H9 (cell line): ENCODE results near the gene ASTN2. TPM values are rescaled to one million over a fixed set of nuclear protein-coding genes. Genes with fewer than 3 reads are reported as not detected.

Source experiments
- DNase-seq: peaks from one replicate; pipeline ENCODE4 v3.0.0-alpha.2; 2017
- H2AFZ ChIP-seq: one replicate; pipeline ENCODE4 v1.6.1; 2013; ENCODE audit warnings: mild to moderate bottlenecking, low read length, control low read depth, moderate library complexity
- H2AK5ac ChIP-seq: 2 replicates; pipeline ENCODE4 v1.6.1; 2013; ENCODE audit warnings: low read length, control low read depth, mixed read lengths; ENCODE audit not compliant: insufficient read length
- H2BK120ac ChIP-seq: one replicate; pipeline ENCODE4 v1.6.1; 2013; ENCODE audit warnings: low read depth, mild to moderate bottlenecking, low read length, control low read depth, inconsistent platforms; ENCODE audit not compliant: poor library complexity, severe bottlenecking
- H2BK12ac ChIP-seq: 2 replicates; pipeline ENCODE4 v1.6.1; 2013; ENCODE audit warnings: low read length, control low read depth, mixed read lengths, low read depth; ENCODE audit not compliant: insufficient read length
- H2BK15ac ChIP-seq: 2 replicates; pipeline ENCODE4 v1.6.1; 2013; ENCODE audit warnings: low read depth, low read length, control low read depth
- H2BK20ac ChIP-seq: one replicate; pipeline ENCODE4 v1.6.1; 2013; ENCODE audit warnings: low read depth, mild to moderate bottlenecking, low read length, control low read depth, inconsistent platforms; ENCODE audit not compliant: poor library complexity, severe bottlenecking
- H2BK5ac ChIP-seq: 2 replicates; pipeline ENCODE4 v1.6.1; 2013; ENCODE audit warnings: low read length, control low read depth, mixed read lengths; ENCODE audit not compliant: insufficient read length
- H3K14ac ChIP-seq: 2 replicates; pipeline ENCODE4 v1.6.1; 2013; ENCODE audit warnings: low read length, control low read depth; ENCODE audit not compliant: insufficient read depth
- H3K18ac ChIP-seq: 2 replicates; pipeline ENCODE4 v1.6.1; 2013; ENCODE audit warnings: low read depth, mild to moderate bottlenecking, mixed read lengths, low read length, control low read depth; ENCODE audit not compliant: insufficient read length
- H3K23ac ChIP-seq: 2 replicates; pipeline ENCODE4 v1.6.1; 2013; ENCODE audit warnings: low read length, control low read depth, mixed read lengths, low read depth; ENCODE audit not compliant: insufficient read length
- H3K23me2 ChIP-seq: 2 replicates; pipeline ENCODE4 v1.6.1; 2013; ENCODE audit warnings: low read depth, mild to moderate bottlenecking, mixed read lengths, low read length, control low read depth; ENCODE audit not compliant: insufficient read length, poor library complexity, severe bottlenecking
- H3K27ac ChIP-seq: 2 replicates; pipeline ENCODE4 v1.5.1; 2013; ENCODE audit warnings: low read length, control low read depth, mixed read lengths, low read depth; ENCODE audit not compliant: insufficient read length
- H3K27me3 ChIP-seq: 2 replicates; pipeline ENCODE4 v1.6.1; 2013; ENCODE audit warnings: low read length, control low read depth, inconsistent platforms; ENCODE audit not compliant: insufficient read depth
- H3K4ac ChIP-seq: 2 replicates; pipeline ENCODE4 v1.6.1; 2013; ENCODE audit warnings: low read depth, mild to moderate bottlenecking, control low read depth, inconsistent platforms, low read length, moderate library complexity
- H3K4me1 ChIP-seq: 2 replicates; pipeline ENCODE4 v1.6.1; 2013; ENCODE audit warnings: low read length, control low read depth, inconsistent platforms; ENCODE audit not compliant: insufficient read depth
- H3K4me2 ChIP-seq: 2 replicates; pipeline ENCODE4 v1.6.1; 2013; ENCODE audit warnings: low read length, control low read depth, mixed read lengths; ENCODE audit not compliant: insufficient read length, insufficient read depth
- H3K56ac ChIP-seq: 2 replicates; pipeline ENCODE4 v1.6.1; 2013; ENCODE audit warnings: low read depth, mild to moderate bottlenecking, mixed read lengths, low read length, control low read depth; ENCODE audit not compliant: insufficient read length
- H3K79me1 ChIP-seq: 2 replicates; pipeline ENCODE4 v1.6.1; 2013; ENCODE audit warnings: low read depth, mild to moderate bottlenecking, moderate library complexity, low read length, control low read depth, inconsistent platforms; ENCODE audit not compliant: insufficient read depth, poor library complexity, severe bottlenecking
- H3K79me2 ChIP-seq: 2 replicates; pipeline ENCODE4 v1.6.1; 2013; ENCODE audit warnings: low read length, control low read depth, inconsistent platforms; ENCODE audit not compliant: insufficient read depth
- H3K9ac ChIP-seq: 2 replicates; pipeline ENCODE4 v1.6.1; 2013; ENCODE audit warnings: low read length, control low read depth, mixed read lengths; ENCODE audit not compliant: insufficient read length; ENCODE audit errors: extremely low read depth
- H3K9me3 ChIP-seq: one replicate; pipeline ENCODE4 v1.6.1; 2013; ENCODE audit warnings: low read depth, low read length, inconsistent platforms; ENCODE audit not compliant: control insufficient read depth
- H3T11ph ChIP-seq: one replicate; pipeline ENCODE4 v1.6.1; 2013; ENCODE audit warnings: mild to moderate bottlenecking, low read length, control low read depth, inconsistent platforms
- H4K20me1 ChIP-seq: one replicate; pipeline ENCODE4 v1.6.1; 2013; ENCODE audit not compliant: control insufficient read depth, insufficient read length, insufficient read depth
- H4K5ac ChIP-seq: 2 replicates; pipeline ENCODE4 v1.6.1; 2013; ENCODE audit warnings: low read depth, mild to moderate bottlenecking, mixed read lengths, low read length, control low read depth; ENCODE audit not compliant: insufficient read length
- H4K8ac ChIP-seq: replicated peaks from 2 replicates; pipeline ENCODE4 v1.6.1; 2013; ENCODE audit warnings: low read length, control low read depth, mixed read lengths, low read depth; ENCODE audit not compliant: insufficient read length
- H4K91ac ChIP-seq: 2 replicates; pipeline ENCODE4 v1.6.1; 2013; ENCODE audit warnings: low read depth, mild to moderate bottlenecking, moderate library complexity, mixed read lengths, low read length, control low read depth; ENCODE audit not compliant: insufficient read length
- H3K27ac Mint-ChIP-seq, 3 experiments: 2 replicates in 2 of 3; 3 replicates in 1 of 3; pipeline ENCODE4 v1.8.0; 2020 to 2021; ENCODE audit warnings: mixed read lengths in 3 of 3, mild to moderate bottlenecking in 1 of 3, moderate library complexity in 1 of 3
- H3K27me3 Mint-ChIP-seq: 2 replicates; pipeline ENCODE4 v1.8.0; 2021; ENCODE audit warnings: low read depth, mild to moderate bottlenecking, moderate library complexity, mixed read lengths
- H3K36me3 Mint-ChIP-seq, 3 experiments: 2 replicates in 2 of 3; 3 replicates in 1 of 3; pipeline ENCODE4 v1.8.0; 2020 to 2021; ENCODE audit warnings: low read depth in 3 of 3, mixed read lengths in 3 of 3; ENCODE audit not compliant: insufficient read depth in 1 of 3
- H3K4me1 Mint-ChIP-seq, 2 experiments: 2 replicates each; pipeline ENCODE4 v1.8.0; 2020; ENCODE audit warnings: mixed read lengths in 2 of 2
- H3K4me3 Mint-ChIP-seq, 2 experiments: 2 replicates in 1 of 2; 3 replicates in 1 of 2; pipeline ENCODE4 v1.8.0; 2020 to 2021; ENCODE audit warnings: mild to moderate bottlenecking in 2 of 2, mixed read lengths in 2 of 2, moderate library complexity in 1 of 2
- H3K9me3 Mint-ChIP-seq, 2 experiments: 2 replicates in 1 of 2; 3 replicates in 1 of 2; pipeline ENCODE4 v1.8.0; 2020; ENCODE audit warnings: mild to moderate bottlenecking in 2 of 2, mixed read lengths in 2 of 2, moderate library complexity in 1 of 2
- CTCF ChIP-seq: fragments of 200-600 bp; sonication (generic); conservative IDR thresholded peaks from 3 replicates; pipeline ENCODE4 v1.8.0; 2021; ENCODE audit warnings: antibody characterized with exemption, mild to moderate bottlenecking
- WGBS: extraction: QIAGEN DNeasy Blood & Tissue Kit; methylation state at CpG from one replicate; pipeline ENCODE4 v1.1.7; 2013; ENCODE audit warnings: missing lambda C conversion rate, low lambda C conversion rate, mixed read lengths; ENCODE audit not compliant: insufficient read length; ENCODE audit errors: extremely low coverage; 5-methylcytosine and 5-hydroxymethylcytosine counted together
- total RNA-seq: library from RNA; stranded (reverse); gene quantifications from 2 replicates; pipeline ENCODE4 v1.2.1, GENCODE V29; 2021

Gene ASTN2
- total RNA-seq, 1 experiment from 2014 or later = 9.7 TPM

- no CpG with 5 or more reads among the region's 2 CpGs for WGBS
- no peaks in the 10 kb centered on the region for H3K36me3 Mint-ChIP-seq
- H3K9me3 Mint-ChIP-seq = no peaks in the 10 kb centered on the region
- Histone ChIP-seq H2BK5ac (no peak overlapping the region), H3K18ac (no peak overlapping the region), H3K23me2 (no peaks in the 10 kb centered on the region), H4K8ac (no peak overlapping the region), H3K4me1 (no peaks in the 10 kb centered on the region), H4K20me1 (no peaks in the 10 kb centered on the region), H3K23ac (no peak overlapping the region), H3K79me2 (no peaks in the 10 kb centered on the region), H3K56ac (no peak overlapping the region), H3K14ac (no peak overlapping the region), H3T11ph (no peak overlapping the region), H4K5ac (no peak overlapping the region), H3K9me3 (no peaks in the 10 kb centered on the region), H4K91ac (no peak overlapping the region), H3K27me3 (no peaks in the 10 kb centered on the region; the same call in 1 of the 2 replicates), H2BK15ac (no peak overlapping the region), H3K4me2 (no peak overlapping the region), H3K27ac (no peak overlapping the region), H2BK12ac (no peak overlapping the region), H3K4ac (no peak overlapping the region), H2AK5ac (no peak overlapping the region), H2AFZ (no peak overlapping the region), H2BK20ac (no peak overlapping the region), H3K9ac (peak overlapping the region; percentile 35), H3K79me1 (no peaks in the 10 kb centered on the region), H2BK120ac (no peak overlapping the region)
- peak; percentile 38 for DNase-seq
- no peak for TF ChIP-seq CTCF
- H3K4me3 Mint-ChIP-seq = no peak overlapping the region
- peaks cover 2% of the 10 kb centered on the region; the same call in 1 of the 2 replicates for H3K27me3 Mint-ChIP-seq
- H3K4me1 Mint-ChIP-seq = peaks cover 9 to 12% of the 10 kb centered on the region in 2 experiments
- no peak overlapping the region; a peak in 1 of 7 replicates for H3K27ac Mint-ChIP-seq
These were observed 435.4 kb downstream of the ASTN2 start for GRCh38 chr9:116979456-116979855.
